HepG2 (cell line): ENCODE results near the gene CHMP1A. TPM values are rescaled to one million over a fixed set of nuclear protein-coding genes. Genes with fewer than 3 reads are reported as not detected.

Experiments used
- AGO2 ChIP-seq: fragments of 200-400 bp; formaldehyde crosslinking; optimal IDR thresholded peaks from 2 replicates; pipeline ENCODE3; 2017; ENCODE audit warnings: mild to moderate bottlenecking, low read depth, low read length, moderate library complexity
- ARHGAP35 ChIP-seq: sonication (generic); formaldehyde crosslinking; IDR thresholded peaks from 2 replicates; pipeline ENCODE4 v1.9.0; 2022; ENCODE audit warnings: mild to moderate bottlenecking, inconsistent platforms, moderate library complexity, missing genetic modification reagents, borderline replicate concordance
- BCL6 ChIP-seq: IDR thresholded peaks from 2 replicates; pipeline ENCODE4 v1.6.1; 2016; ENCODE audit warnings: missing genetic modification reagents, missing compliant biosample characterization
- BORCS8-MEF2B ChIP-seq: sonication (generic); formaldehyde crosslinking; IDR thresholded peaks from 2 replicates; pipeline ENCODE4 v1.8.0; 2022; ENCODE audit warnings: mild to moderate bottlenecking, missing genetic modification reagents
- JARID2 ChIP-seq: sonication (generic); formaldehyde crosslinking; IDR thresholded peaks from 2 replicates; pipeline ENCODE4 v1.8.1; 2023; ENCODE audit warnings: missing genetic modification reagents, inconsistent platforms; ENCODE audit not compliant: insufficient replicate concordance
- MTERF4 ChIP-seq: sonication (generic); formaldehyde crosslinking; IDR thresholded peaks from 2 replicates; pipeline ENCODE4 v1.8.0; 2023; ENCODE audit warnings: mild to moderate bottlenecking, missing genetic modification reagents
- MYC ChIP-seq: sonication (generic); formaldehyde crosslinking; IDR thresholded peaks from 2 replicates; pipeline ENCODE4 v1.9.0; 2021; ENCODE audit warnings: missing genetic modification reagents, borderline replicate concordance
- MZF1 ChIP-seq: sonication (generic); formaldehyde crosslinking; IDR thresholded peaks from 2 replicates; pipeline ENCODE4 v1.8.1; 2023; ENCODE audit warnings: mild to moderate bottlenecking, missing genetic modification reagents, borderline replicate concordance
- NR2F6 ChIP-seq, 2 experiments: IDR thresholded peaks; 2 replicates each; pipeline ENCODE4 v1.6.1; 2016; ENCODE audit warnings: antibody characterized with exemption in 1 of 2, mild to moderate bottlenecking in 1 of 2
- ONECUT2 ChIP-seq: sonication (generic); formaldehyde crosslinking; IDR thresholded peaks from 2 replicates; pipeline ENCODE4 v1.4.0; 2020; ENCODE audit warnings: missing genetic modification reagents
- PAX8 ChIP-seq: sonication (generic); formaldehyde crosslinking; IDR thresholded peaks from 2 replicates; pipeline ENCODE4 v1.8.0; 2022; ENCODE audit warnings: mild to moderate bottlenecking, missing genetic modification reagents, borderline replicate concordance
- SKI ChIP-seq: fragments of 450-650 bp; IDR thresholded peaks from one replicate; pipeline ENCODE4 v1.6.1; 2018; ENCODE audit warnings: mild to moderate bottlenecking; ENCODE audit not compliant: partially characterized antibody
- XBP1 ChIP-seq: sonication (generic); formaldehyde crosslinking; IDR thresholded peaks from 2 replicates; pipeline ENCODE4 v1.5.0; 2020; ENCODE audit warnings: missing genetic modification reagents
- ZC3H4 ChIP-seq: sonication (generic); formaldehyde crosslinking; IDR thresholded peaks from 2 replicates; pipeline ENCODE4 v1.4.0; 2020; ENCODE audit warnings: missing genetic modification reagents, borderline replicate concordance
- ZNF224 ChIP-seq: sonication (generic); formaldehyde crosslinking; IDR thresholded peaks from 2 replicates; pipeline ENCODE4 v1.5.0; 2020; ENCODE audit warnings: mild to moderate bottlenecking, missing genetic modification reagents
- ZNF256 ChIP-seq: sonication (generic); formaldehyde crosslinking; conservative IDR thresholded peaks from 2 replicates; pipeline ENCODE4 v1.4.0; 2020; ENCODE audit warnings: missing genetic modification reagents
- ZNF317 ChIP-seq: sonication (generic); formaldehyde crosslinking; IDR thresholded peaks from 2 replicates; pipeline ENCODE4 v1.5.0; 2020; ENCODE audit warnings: mild to moderate bottlenecking, missing genetic modification reagents
- ZNF451 ChIP-seq: sonication (generic); formaldehyde crosslinking; IDR thresholded peaks from 2 replicates; pipeline ENCODE4 v1.5.0; 2020; ENCODE audit warnings: mild to moderate bottlenecking, missing genetic modification reagents
- ZNF569 ChIP-seq: sonication (generic); formaldehyde crosslinking; IDR thresholded peaks from 2 replicates; pipeline ENCODE4 v1.5.0; 2020; ENCODE audit warnings: mild to moderate bottlenecking, missing genetic modification reagents, moderate library complexity, borderline replicate concordance
- ZNF660 ChIP-seq: sonication (generic); formaldehyde crosslinking; IDR thresholded peaks from 2 replicates; pipeline ENCODE4 v1.5.1; 2020; ENCODE audit warnings: mild to moderate bottlenecking, low read depth, missing genetic modification reagents, borderline replicate concordance
- ZNF788 ChIP-seq: sonication (generic); formaldehyde crosslinking; IDR thresholded peaks from 2 replicates; pipeline ENCODE4 v1.5.0; 2020; ENCODE audit warnings: mild to moderate bottlenecking, missing genetic modification reagents, borderline replicate concordance
- polyA plus RNA-seq, 8 experiments: library from polyadenylated mRNA; depleted of rRNA in 3 of 8; stranded (reverse) in 7 of 8; unstranded in 1 of 8; fragments of >200 nt; fragmentation: Illumina TruSeq in 4 of 8; extraction: Trizol in 4 of 8; gene quantifications; 2 replicates each; pipeline versions ENCODE4 v1.2.1 to v1.2.3, GENCODE V29; 2011 to 2016; ENCODE audit warnings: low read depth in 4 of 8, missing spikeins in 1 of 8, mixed read lengths in 1 of 8; ENCODE audit not compliant: insufficient read depth in 1 of 8
- total RNA-seq, 5 experiments: library from RNA; depleted of rRNA; stranded (reverse); fragments of >200 nt; fragmentation: Illumina TruSeq; extraction: Trizol; gene quantifications; 2 replicates each; pipeline ENCODE4 v1.2.3, GENCODE V29; 2016; ENCODE audit warnings: low read depth in 1 of 5
- TF ChIP-seq, protein P1 (sequence below): sonication (generic); formaldehyde crosslinking; IDR thresholded peaks from 2 replicates; pipeline ENCODE4 v1.5.0; 2020; ENCODE audit warnings: mild to moderate bottlenecking, missing genetic modification reagents
- TF ChIP-seq, protein P2 (sequence below): IDR thresholded peaks from 2 replicates; pipeline ENCODE4 v1.6.1; 2018; ENCODE audit warnings: missing genetic modification reagents, mild to moderate bottlenecking, missing compliant biosample characterization

Gene CHMP1A
- total and polyA plus RNA-seq, 2 of the 13 experiments (the other 11 are each of a cell fraction or from before 2014, with no cell fraction given), result 69.4 to 73.3 TPM

DNA sequence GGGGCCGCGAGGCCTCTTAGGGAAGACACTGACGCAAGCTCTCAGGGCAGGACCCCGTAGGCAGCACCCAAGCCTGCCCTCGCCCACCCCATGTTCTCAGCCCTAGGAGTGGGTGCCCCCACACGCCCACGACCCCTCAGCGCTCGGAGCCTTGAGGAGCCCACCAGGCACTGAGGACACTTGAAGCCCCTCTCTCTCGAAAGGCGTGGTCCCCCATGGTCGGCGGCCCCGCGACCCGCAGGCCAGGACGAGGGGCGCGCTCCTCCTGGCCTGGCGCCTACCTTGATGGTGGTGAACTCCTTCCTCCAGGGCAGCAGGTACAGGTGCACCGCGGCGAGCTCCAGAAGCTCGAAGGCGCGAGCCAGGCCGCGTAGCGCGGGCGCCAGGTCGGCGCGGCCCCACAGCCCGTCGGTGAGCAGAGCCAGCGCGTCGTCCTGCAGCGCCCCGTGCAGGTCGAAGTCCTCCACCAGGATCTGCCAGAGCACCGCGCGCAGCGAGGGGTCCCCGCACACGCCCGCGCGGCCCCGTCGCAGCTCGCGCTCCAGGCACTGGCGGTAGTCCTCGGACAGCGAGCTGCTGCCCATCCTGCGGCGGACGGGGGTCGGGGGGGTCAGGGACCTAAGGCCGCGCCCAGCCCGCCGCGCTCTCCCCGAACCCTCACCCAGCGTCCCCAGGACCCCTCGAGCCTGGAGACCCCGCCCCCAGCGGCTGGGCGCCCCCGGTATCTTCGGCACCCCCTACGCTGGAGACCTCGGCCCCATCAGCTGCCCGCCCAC lies 43.3 kb upstream of the CHMP1A start (continued):
- TF ChIP-seq ZNF569 (CRISPR knock-in tag) (no peak), ZC3H4 (CRISPR knock-in tag) (no peak), ZNF451 (CRISPR knock-in tag) (peak; percentile 70; the same call in 1 of the 2 replicates), BORCS8-MEF2B (CRISPR knock-in tag) (no peak; the same call in none of the 2 replicates), ZNF256 (CRISPR knock-in tag) (no peak), SKI (peak; percentile 51), AGO2 (peak; percentile 14), XBP1 (CRISPR knock-in tag) (no peak), ZNF224 (0 out of 2 replicates have a peak, but pooled peaks have one; percentile 66), PAX8 (0 out of 2 replicates have a peak, but pooled peaks have one; percentile 51), MYC (CRISPR knock-in tag) (peak; percentile 86), MTERF4 (CRISPR knock-in tag) (no peak), BCL6 (CRISPR knock-in tag) (peak; percentile 34; the same call in 1 of the 2 replicates), JARID2 (CRISPR knock-in tag) (peak; percentile 22), ARHGAP35 (CRISPR knock-in tag) (0 out of 2 replicates have a peak, but pooled peaks have one; percentile 44), MZF1 (peak; percentile 60; the same call in 1 of the 2 replicates), ONECUT2 (CRISPR knock-in tag) (no peak), ZNF317 (CRISPR knock-in tag) (no peak; the same call in 1 of the 2 replicates), ZNF660 (CRISPR knock-in tag) (no peak), NR2F6 (IDR thresholded peaks at IDR 0.05) (no peak), NR2F6 (CRISPR knock-in tag; IDR thresholded peaks at IDR 0.05) (peak; percentile 60; the same call in 1 of the 2 replicates), ZNF788 (CRISPR knock-in tag) (peak; percentile 76)
- TF ChIP-seq, protein P1, sequence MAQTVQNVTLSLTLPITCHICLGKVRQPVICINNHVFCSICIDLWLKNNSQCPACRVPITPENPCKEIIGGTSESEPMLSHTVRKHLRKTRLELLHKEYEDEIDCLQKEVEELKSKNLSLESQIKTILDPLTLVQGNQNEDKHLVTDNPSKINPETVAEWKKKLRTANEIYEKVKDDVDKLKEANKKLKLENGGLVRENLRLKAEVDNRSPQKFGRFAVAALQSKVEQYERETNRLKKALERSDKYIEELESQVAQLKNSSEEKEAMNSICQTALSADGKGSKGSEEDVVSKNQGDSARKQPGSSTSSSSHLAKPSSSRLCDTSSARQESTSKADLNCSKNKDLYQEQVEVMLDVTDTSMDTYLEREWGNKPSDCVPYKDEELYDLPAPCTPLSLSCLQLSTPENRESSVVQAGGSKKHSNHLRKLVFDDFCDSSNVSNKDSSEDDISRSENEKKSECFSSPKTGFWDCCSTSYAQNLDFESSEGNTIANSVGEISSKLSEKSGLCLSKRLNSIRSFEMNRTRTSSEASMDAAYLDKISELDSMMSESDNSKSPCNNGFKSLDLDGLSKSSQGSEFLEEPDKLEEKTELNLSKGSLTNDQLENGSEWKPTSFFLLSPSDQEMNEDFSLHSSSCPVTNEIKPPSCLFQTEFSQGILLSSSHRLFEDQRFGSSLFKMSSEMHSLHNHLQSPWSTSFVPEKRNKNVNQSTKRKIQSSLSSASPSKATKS (CRISPR knock-in tag), result no peak
- TF ChIP-seq, protein P2, sequence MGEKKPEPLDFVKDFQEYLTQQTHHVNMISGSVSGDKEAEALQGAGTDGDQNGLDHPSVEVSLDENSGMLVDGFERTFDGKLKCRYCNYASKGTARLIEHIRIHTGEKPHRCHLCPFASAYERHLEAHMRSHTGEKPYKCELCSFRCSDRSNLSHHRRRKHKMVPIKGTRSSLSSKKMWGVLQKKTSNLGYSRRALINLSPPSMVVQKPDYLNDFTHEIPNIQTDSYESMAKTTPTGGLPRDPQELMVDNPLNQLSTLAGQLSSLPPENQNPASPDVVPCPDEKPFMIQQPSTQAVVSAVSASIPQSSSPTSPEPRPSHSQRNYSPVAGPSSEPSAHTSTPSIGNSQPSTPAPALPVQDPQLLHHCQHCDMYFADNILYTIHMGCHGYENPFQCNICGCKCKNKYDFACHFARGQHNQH (CRISPR knock-in tag), result no peak; the same call in 1 of the 2 replicates
